NOMO-1 treated with dmso at 0.1 percent for 144 hours (cell line): ENCODE measurements around the gene COMMD2.

Source experiments
- DNase-seq: peaks from one replicate; lab custom pipeline; 2025; ENCODE audit not compliant: unreplicated experiment; lab: John Stamatoyannopoulos, UW

The COMMD2 gene

DNA sequence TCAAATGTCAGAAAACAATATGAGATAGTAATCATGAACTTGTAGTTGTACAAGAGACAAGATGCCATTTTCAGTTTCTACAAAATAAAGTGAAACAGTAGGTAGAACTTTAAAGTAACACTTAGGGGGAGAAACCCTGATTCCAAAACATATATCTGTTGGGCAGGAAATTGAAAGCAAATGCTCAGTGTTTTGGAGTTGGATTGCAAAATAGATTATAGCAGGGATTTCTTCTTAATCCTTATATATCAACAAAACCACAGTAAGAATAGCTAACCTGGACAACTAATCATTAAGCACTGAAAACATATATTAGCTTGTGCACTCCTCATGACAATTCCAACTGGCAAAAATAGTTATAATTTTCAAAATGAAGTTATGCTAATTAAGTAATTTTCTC is 46.9 kb downstream of the COMMD2 start:
- DNase-seq: no peak

DNA sequence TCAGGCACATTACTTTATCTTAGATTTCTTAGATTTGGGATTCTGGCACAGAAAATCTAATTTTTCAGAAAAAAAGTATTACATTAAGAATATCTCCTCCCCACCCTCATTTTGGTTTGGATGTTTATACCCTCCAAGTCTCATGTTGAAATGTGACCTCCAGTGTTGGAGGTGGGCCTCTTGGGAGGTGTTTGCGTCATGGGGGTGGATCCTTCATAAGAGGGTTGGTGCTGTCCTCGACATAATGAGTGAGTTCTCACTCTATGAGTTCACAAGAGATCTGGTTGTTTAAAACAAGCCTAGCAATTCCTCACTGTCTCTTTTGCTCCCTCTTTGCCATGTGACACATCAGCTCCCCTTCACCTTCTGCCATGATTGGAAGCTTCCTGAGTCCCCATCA is 48.8 kb downstream of the COMMD2 start:
- DNase-seq: no peak

DNA sequence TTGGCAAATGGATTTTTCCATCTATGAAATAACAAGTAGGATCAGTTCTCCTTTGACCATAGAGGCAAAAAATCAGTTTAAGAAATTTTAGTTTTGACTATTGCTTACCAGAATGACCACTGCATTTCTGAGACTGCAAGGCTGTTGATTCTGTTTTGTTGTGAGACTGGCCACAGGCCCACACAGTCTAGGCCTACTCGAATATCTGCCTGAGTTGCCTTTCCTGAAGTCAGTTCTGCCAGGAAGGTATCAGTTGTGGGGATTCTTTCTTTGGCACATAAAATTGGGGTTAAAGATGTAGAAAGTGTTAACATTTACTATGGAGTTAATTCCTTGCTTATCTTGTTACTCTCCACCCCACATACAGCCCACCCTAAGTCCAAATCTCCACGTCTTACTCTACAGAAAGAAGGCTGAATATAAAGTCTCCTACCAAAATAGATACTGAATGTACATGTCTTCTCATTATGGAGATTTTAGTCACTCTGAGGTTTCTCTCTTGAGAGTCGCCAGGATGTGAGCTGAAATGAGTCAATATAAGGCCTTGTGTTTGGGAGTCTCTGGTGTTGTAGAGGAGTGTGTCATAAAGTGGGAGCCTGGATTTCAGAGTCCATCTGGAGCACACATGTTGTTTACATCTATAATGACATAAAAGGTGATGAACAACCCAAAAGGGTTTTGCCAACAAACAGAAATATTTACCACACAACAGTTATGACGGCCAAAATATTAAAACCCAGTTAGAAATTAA is 49.4 kb downstream of the COMMD2 start:
- no peak for DNase-seq

DNA sequence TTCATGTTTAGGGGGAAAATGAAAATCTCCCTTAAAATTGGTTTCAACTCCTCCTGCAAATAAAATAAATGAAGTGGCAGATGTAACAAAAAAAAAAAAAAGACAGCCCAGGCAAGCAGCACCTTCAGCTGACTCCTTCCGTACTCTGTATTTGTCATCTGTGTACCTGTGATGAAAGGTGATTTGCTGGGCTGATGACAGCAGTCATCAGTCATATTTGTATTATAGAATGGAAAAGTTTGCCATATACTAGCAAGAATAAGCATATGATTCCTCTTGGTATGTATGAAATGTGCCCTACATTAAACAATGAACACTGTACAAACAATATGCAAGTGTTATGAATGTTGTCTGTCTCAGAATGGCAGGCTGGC is 50.3 kb downstream of the COMMD2 start:
- DNase-seq: no peak

DNA sequence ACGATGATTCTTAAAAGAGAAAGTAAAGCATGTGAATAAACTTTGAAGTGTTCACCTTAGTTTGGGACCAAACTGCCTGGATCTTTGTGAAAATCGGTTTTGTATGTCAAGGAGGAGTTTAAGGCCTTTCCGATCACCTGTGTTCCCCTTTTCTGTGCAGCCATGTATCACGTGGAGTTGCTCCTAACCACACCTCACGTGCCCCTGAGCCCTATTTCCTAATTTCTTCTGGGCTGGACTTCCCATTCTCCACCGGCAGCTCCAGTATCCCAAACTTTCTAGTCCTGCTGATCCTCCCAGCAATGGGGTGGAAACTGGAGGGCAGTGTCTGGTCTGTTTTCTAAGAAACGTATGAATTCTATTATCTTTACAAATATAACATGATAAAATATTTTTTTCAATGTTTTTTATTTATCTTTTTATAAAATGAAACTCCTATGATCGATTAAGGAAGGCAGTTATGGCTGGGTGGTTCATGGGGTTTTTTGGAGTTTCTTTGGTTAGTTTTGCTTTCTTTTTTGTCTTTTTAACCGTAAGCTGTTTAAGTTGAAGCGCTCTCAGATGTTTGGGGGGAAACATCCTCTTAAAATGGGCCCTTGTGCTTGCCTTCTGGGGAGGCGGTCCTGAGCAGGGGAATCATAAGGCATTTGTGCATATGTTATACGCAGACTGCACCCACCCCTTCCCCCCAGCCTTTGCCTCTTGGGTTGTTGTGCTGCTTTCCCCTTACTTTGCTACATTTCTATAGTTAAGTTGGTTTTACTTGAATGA is 50.9 kb downstream of the COMMD2 start:
- DNase-seq: no peak
